ENCODE results near the gene ARHGAP15. TPM values are rescaled to one million over a fixed set of nuclear protein-coding genes. Genes with fewer than 3 reads are reported as not detected.

The ARHGAP15 gene
- total and polyA plus RNA-seq, 2 experiments from 2014 or later = not detected

DNA sequence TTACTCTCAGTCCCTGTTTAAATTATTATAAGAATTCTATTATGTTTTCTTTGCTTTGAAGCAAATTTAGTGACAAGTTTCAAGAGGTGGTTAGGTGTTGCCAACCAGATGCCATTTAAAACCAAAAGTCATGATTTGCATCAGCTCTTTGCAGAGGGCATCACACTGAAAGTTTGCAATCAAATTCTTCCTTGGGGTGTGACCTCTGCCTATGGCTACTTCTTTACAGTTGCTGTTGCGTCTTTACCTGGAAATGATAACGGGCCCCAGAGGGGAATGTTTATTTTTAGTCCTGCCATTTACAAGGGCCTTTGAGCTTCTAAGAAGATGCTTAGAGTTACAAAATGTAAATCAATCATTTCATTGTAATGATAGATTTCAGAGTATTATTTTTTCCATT is 561.0 kb downstream of the ARHGAP15 start:
- no peak for TF ChIP-seq EZH2 (IDR thresholded peaks at IDR 0.05; ENCODE audit: insufficient read depth, poor library complexity, severe bottlenecking)
- TF ChIP-seq EZH2phosphoT487 (IDR thresholded peaks at IDR 0.05; ENCODE audit: insufficient read depth, low read depth) = no peak
- WGBS, 2 experiments (ENCODE audit: low coverage in 1 of 2, low lambda C conversion rate in 2 of 2, missing lambda C conversion rate in 2 of 2) = 97 to 98% methylated on average over 2 of the region's 2 CpGs
- H3K4me2 ChIP-seq (ENCODE audit: unreplicated experiment) = no peak overlapping the region
- H3F3A ChIP-seq (ENCODE audit: insufficient read depth) = no peaks in the 10 kb centered on the region
- H3K9me2 ChIP-seq (ENCODE audit: insufficient read depth) = no peaks in the 10 kb centered on the region
- no peaks in the 10 kb centered on the region for H3K79me2 ChIP-seq (ENCODE audit: insufficient read depth)
- H3K36me3 ChIP-seq (ENCODE audit: low read depth) = no peaks in the 10 kb centered on the region
- no peak overlapping the region for H3K9ac ChIP-seq
- in situ Hi-C loops (cut with MboI) = no loop called here
- no peaks in the 10 kb centered on the region for H3K9me3 ChIP-seq (ENCODE audit: low read depth)
- H2AFZ ChIP-seq = no peak overlapping the region
- H3K27me3 ChIP-seq (replicated peaks; ENCODE audit: insufficient read depth) = no peaks in the 10 kb centered on the region
- H4K20me1 ChIP-seq (ENCODE audit: insufficient read depth) = no peaks in the 10 kb centered on the region
- no peak overlapping the region for H3K27ac ChIP-seq
- H3K4me3 ChIP-seq = no peak overlapping the region
- DNase-seq = no peak
- no peaks in the 10 kb centered on the region for H3K4me1 ChIP-seq (ENCODE audit: insufficient read depth)

DNA sequence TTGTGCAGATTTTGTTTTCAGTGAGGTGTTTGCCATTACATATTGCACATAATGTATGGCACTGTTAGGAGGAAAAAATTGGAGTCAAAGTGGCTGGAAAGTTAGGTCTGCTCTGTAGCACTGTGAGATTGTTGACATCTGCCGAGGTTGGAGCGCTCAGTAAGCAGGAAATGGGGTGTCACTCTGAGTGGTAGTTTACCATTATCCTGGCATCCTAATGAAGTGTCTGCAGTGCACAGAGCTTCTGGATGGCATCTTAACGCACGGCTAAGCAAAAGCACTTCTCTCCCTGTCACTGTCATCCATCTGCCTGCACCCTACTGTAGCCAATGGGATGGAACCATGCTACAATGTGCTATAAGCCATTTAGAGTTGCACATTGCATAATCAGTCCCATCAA is 561.9 kb downstream of the ARHGAP15 start:
- TF ChIP-seq EZH2 (IDR thresholded peaks at IDR 0.05; ENCODE audit: insufficient read depth, poor library complexity, severe bottlenecking) = no peak
- TF ChIP-seq EZH2phosphoT487 (IDR thresholded peaks at IDR 0.05; ENCODE audit: insufficient read depth, low read depth) = no peak
- H3K4me2 ChIP-seq (ENCODE audit: unreplicated experiment) = no peak overlapping the region
- WGBS, 2 experiments (ENCODE audit: low coverage in 1 of 2, low lambda C conversion rate in 2 of 2, missing lambda C conversion rate in 2 of 2) = 94 to 96% methylated on average over 4 of the region's 4 CpGs
- no peaks in the 10 kb centered on the region for H4K20me1 ChIP-seq (ENCODE audit: insufficient read depth)
- H3K27ac ChIP-seq = no peak overlapping the region
- no peaks in the 10 kb centered on the region for H3K79me2 ChIP-seq (ENCODE audit: insufficient read depth)
- no peaks in the 10 kb centered on the region for H3K4me1 ChIP-seq (ENCODE audit: insufficient read depth)
- in situ Hi-C loops (cut with MboI) = no loop called here
- DNase-seq = no peak
- no peaks in the 10 kb centered on the region for H3K27me3 ChIP-seq (replicated peaks; ENCODE audit: insufficient read depth)
- H3F3A ChIP-seq (ENCODE audit: insufficient read depth) = no peaks in the 10 kb centered on the region
- H2AFZ ChIP-seq = no peak overlapping the region
- H3K4me3 ChIP-seq = no peak overlapping the region
- no peaks in the 10 kb centered on the region for H3K36me3 ChIP-seq (ENCODE audit: low read depth)
- no peaks in the 10 kb centered on the region for H3K9me2 ChIP-seq (ENCODE audit: insufficient read depth)
- H3K9me3 ChIP-seq (ENCODE audit: low read depth) = no peaks in the 10 kb centered on the region
- no peak overlapping the region for H3K9ac ChIP-seq

DNA sequence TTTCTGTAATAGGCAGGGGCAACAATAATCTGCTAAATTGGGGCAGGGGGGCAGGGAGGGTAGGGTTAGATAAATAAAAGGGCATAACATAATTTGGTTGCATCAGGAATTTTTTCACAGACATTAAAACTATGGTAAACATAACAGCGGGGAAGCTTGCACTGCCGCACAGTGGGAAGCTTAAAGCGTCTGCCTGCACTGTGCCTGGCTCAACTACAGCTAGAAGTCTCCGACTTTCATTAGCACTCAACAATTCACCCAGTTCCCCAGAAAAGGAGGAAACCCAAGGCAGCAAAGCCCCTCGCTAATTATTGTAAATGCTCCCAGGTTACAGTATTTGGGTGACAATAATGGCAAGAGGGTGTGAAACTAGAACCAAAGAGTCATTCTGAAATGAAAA is 562.9 kb downstream of the ARHGAP15 start:
- Histone ChIP-seq H3K27ac (no peak overlapping the region), H3K9me2 (ENCODE audit: insufficient read depth) (no peaks in the 10 kb centered on the region), H3K4me2 (ENCODE audit: unreplicated experiment) (no peak overlapping the region), H2AFZ (no peak overlapping the region), H4K20me1 (ENCODE audit: insufficient read depth) (no peaks in the 10 kb centered on the region), H3K79me2 (ENCODE audit: insufficient read depth) (no peaks in the 10 kb centered on the region), H3K4me1 (ENCODE audit: insufficient read depth) (no peaks in the 10 kb centered on the region), H3F3A (ENCODE audit: insufficient read depth) (no peaks in the 10 kb centered on the region), H3K9me3 (ENCODE audit: low read depth) (no peaks in the 10 kb centered on the region), H3K36me3 (ENCODE audit: low read depth) (no peaks in the 10 kb centered on the region), H3K27me3 (replicated peaks; ENCODE audit: insufficient read depth) (no peaks in the 10 kb centered on the region), H3K9ac (no peak overlapping the region), H3K4me3 (no peak overlapping the region)
- TF ChIP-seq EZH2 (IDR thresholded peaks at IDR 0.05; ENCODE audit: insufficient read depth, poor library complexity, severe bottlenecking) = no peak
- no peak for TF ChIP-seq EZH2phosphoT487 (IDR thresholded peaks at IDR 0.05; ENCODE audit: insufficient read depth, low read depth)
- in situ Hi-C loops (cut with MboI) = no loop called here
- 90 to 94% methylated on average over 5 of the region's 5 CpGs for WGBS, 2 experiments (ENCODE audit: low coverage in 1 of 2, low lambda C conversion rate in 2 of 2, missing lambda C conversion rate in 2 of 2)
- DNase-seq = no peak

DNA sequence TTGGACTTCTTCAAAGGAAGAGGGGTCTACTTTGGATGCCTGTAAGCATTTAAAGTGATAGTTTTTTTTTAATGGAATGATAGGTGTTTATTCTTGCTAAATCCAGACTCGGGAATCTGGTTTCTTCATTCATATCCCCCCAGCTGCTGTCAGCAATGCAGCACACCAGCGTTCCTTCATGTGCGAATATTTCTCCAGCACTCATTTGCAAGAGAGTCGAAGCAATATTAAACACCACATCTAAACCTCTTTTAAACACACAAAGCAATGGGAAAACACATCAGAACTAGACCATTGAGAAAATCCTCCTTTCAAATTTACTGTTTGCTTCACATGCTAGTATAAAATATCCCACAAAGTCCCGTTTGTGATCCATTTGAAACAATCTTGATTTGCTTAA is 563.7 kb downstream of the ARHGAP15 start:
- Histone ChIP-seq H3K4me3 (no peak overlapping the region), H4K20me1 (ENCODE audit: insufficient read depth) (no peaks in the 10 kb centered on the region), H3K27me3 (replicated peaks; ENCODE audit: insufficient read depth) (no peaks in the 10 kb centered on the region), H3K36me3 (ENCODE audit: low read depth) (no peaks in the 10 kb centered on the region), H3K79me2 (ENCODE audit: insufficient read depth) (no peaks in the 10 kb centered on the region), H3K9me2 (ENCODE audit: insufficient read depth) (no peaks in the 10 kb centered on the region), H3K4me2 (ENCODE audit: unreplicated experiment) (no peak overlapping the region), H3K9ac (no peak overlapping the region), H2AFZ (no peak overlapping the region), H3K27ac (no peak overlapping the region), H3K9me3 (ENCODE audit: low read depth) (no peaks in the 10 kb centered on the region), H3K4me1 (ENCODE audit: insufficient read depth) (no peaks in the 10 kb centered on the region), H3F3A (ENCODE audit: insufficient read depth) (no peaks in the 10 kb centered on the region)
- TF ChIP-seq EZH2 (IDR thresholded peaks at IDR 0.05; ENCODE audit: insufficient read depth, poor library complexity, severe bottlenecking) (no peak), EZH2phosphoT487 (IDR thresholded peaks at IDR 0.05; ENCODE audit: insufficient read depth, low read depth) (no peak)
- in situ Hi-C loops (cut with MboI) = no loop called here
- WGBS, 2 experiments (ENCODE audit: low coverage in 1 of 2, low lambda C conversion rate in 2 of 2, missing lambda C conversion rate in 2 of 2) = 83 to 85% methylated on average over 5 of the region's 5 CpGs
- no peak for DNase-seq

DNA sequence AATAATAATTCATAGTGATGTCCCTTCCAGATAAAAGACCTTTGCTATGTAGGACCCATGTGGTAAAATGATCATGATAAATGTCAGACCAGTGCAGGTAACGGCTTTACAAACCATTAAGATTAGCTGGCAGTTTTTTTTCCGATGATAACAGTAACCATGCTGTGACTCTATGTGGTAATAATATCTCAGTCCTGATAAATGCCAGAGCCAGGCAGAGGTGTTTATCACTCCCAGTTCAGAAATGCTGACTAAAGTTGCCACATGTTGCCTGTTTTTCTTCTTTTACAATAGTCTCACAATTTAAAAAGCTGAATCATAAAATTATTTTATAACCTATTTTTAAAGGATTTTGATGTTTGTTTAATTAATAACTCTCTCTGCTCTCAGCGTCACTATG is 565.1 kb downstream of the ARHGAP15 start:
- Histone ChIP-seq H3K9me3 (ENCODE audit: low read depth) (no peaks in the 10 kb centered on the region), H4K20me1 (ENCODE audit: insufficient read depth) (no peaks in the 10 kb centered on the region), H3K27ac (no peak overlapping the region), H3K36me3 (ENCODE audit: low read depth) (no peaks in the 10 kb centered on the region), H2AFZ (no peak overlapping the region), H3F3A (ENCODE audit: insufficient read depth) (no peaks in the 10 kb centered on the region), H3K9ac (no peak overlapping the region), H3K4me1 (ENCODE audit: insufficient read depth) (no peaks in the 10 kb centered on the region), H3K27me3 (replicated peaks; ENCODE audit: insufficient read depth) (no peaks in the 10 kb centered on the region), H3K4me3 (no peak overlapping the region), H3K9me2 (ENCODE audit: insufficient read depth) (no peaks in the 10 kb centered on the region), H3K79me2 (ENCODE audit: insufficient read depth) (no peaks in the 10 kb centered on the region), H3K4me2 (ENCODE audit: unreplicated experiment) (no peak overlapping the region)
- DNase-seq = no peak
- 76 to 78% methylated on average over 3 of the region's 3 CpGs for WGBS, 2 experiments (ENCODE audit: low coverage in 1 of 2, low lambda C conversion rate in 2 of 2, missing lambda C conversion rate in 2 of 2)
- in situ Hi-C loops (cut with MboI) = no loop called here
- TF ChIP-seq EZH2phosphoT487 (IDR thresholded peaks at IDR 0.05; ENCODE audit: insufficient read depth, low read depth) = no peak
- TF ChIP-seq EZH2 (IDR thresholded peaks at IDR 0.05; ENCODE audit: insufficient read depth, poor library complexity, severe bottlenecking) = no peak
